Neural progenitor cell (in vitro differentiated cells): ENCODE data around the gene METTL17.
"Not testable (repeated sequence)": the region's sequence is repeated elsewhere in the genome, so short reads cannot be mapped to it uniquely, and the experiment has no call there.

Source experiments
- CTCF ChIP-seq: fragments of 200-600 bp; sonication (generic); IDR thresholded peaks from 2 replicates; pipeline ENCODE4 v1.5.1; 2017; ENCODE audit warnings: antibody characterized with exemption, mild to moderate bottlenecking
- EZH2phosphoT487 ChIP-seq: fragments of 200-600 bp; sonication (generic); IDR thresholded peaks from 2 replicates; pipeline ENCODE4 v1.6.1; 2017; ENCODE audit warnings: antibody characterized with exemption

GRCh38 chr14:21009721-21010120, 19.9 kb downstream of the METTL17 start:
- TF ChIP-seq CTCF, EZH2phosphoT487: not testable (repeated sequence)
